Right hindlimb (tissue), 1 donor: ENCODE measurements around the gene PPP1R12A.
"Not testable (repeated sequence)": the region's sequence is repeated elsewhere in the genome, so short reads cannot be mapped to it uniquely, and the experiment has no call there.

Experiments used
- DNase-seq: peaks from one replicate; pipeline ENCODE4 v3.0.0-alpha.2; 2018

Gene PPP1R12A

DNA sequence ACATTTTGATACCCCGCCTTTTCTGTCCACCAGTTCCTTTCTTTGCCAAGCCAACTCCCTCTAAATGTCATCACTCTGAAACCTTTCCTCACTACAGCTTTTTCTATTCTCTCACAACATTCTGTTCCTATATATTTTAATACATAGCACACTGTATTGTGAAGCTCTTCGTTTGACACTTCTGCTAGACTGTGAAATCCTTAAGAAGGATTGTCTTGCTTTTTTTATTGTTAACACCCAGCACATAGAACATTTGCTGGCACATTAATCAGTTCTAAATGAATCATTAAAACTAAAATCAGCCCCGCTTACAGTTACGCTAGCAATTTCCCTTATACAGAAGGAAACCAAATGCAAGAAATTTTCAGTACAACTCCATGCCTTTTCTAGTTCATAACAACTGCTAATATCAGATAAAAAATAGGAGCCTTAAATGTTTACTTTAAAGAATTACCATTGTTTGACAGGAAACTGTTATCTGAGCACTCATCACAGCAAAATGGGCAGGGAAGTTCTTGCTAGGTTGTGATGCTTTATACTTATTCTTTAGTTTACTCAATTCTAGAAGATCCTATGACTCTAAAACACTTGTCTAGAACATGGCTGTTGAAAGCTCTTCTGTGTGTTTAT, 93.5 kb downstream of the PPP1R12A start:
- DNase-seq, result no peak

DNA sequence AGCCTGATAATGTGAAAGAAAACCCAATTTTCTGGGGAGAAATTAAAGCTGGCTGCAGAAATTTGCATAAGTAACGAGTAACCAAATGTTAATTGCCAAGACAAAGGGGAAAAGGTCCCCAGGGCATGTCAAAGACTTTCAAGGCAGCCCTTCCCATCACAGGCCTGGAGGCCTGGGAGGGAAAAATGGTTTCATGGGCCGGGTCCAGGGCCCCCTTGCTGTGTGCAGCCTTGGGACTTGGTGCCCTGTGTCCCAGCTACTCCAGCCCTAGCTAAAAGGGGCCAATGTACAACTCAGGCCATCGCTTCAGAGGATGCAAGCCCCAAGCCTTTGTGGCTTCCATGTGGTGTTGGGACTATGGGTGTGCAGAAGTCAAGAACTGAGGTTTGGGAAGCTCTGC, 96.5 kb downstream of the PPP1R12A start:
- DNase-seq, result no peak

GRCh38 chr12:79837575-79837974, 97.3 kb downstream of the PPP1R12A start:
- DNase-seq, result no peak

DNA sequence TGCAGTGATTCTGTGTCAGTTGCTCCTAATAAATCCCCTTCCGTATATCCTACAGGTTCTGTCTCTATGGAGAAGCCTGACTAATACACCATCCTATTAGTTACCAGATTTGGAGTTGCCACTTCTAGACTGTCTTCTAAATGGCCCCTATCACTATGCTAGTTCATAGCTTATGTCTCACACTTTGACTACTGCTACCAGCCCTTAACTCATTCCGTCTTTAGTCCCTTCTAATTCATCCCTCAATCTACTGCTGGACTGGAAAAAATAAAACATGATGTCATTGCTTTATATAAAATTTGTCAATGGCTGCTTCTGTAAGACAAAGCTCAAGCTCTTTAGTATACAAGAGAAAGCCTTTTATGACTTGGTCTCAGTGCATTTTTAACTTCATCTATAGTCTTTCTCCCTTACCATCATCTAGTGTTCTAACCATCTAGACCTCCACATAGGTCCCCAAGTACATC, 99.5 kb downstream of the PPP1R12A start:
- DNase-seq, result no peak

GRCh38 chr12:79834712-79835376, 100.1 kb downstream of the PPP1R12A start:
- no peak for DNase-seq

DNA sequence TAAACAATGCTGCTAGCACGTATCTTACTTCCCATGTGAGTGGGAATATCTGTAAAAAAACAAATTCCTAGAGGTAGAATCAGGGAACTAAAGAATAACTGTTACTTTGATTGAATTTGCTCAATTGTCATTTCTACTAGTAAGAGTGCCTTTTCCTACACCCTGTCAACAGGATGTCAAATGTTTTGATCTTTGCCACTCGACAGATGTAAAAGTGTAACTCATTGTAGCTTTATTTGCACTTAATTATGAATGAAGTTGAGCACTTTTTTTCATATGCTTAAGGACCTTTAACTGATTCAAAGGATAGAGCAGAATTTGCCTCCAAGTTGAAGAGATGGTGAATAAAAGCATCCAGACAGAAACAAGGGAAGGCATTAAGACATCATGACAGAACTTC, 104.5 kb downstream of the PPP1R12A start:
- no peak for DNase-seq

DNA sequence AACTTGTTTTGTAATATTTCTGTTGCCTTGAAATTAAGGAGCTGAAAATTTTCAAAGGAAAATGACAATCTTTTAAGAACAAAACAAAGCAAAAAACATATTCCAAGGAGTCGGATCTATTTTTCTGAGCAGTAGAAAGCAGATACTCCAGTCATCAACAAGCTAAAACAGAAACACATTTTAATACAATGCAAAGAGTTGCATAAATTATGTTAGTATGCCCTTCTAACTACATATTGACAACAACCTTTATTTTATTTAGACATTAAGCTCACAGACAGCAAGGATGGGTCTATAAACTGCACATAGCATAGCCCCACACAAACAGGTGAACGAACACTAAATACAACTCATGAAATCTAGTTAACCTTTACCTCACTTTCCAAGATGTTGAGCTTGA, 106.0 kb downstream of the PPP1R12A start:
- DNase-seq, result no peak

- DNase-seq, result no peak
Observed at GRCh38 chr12:79827484-79827883, 107.4 kb downstream of the PPP1R12A start.

DNA sequence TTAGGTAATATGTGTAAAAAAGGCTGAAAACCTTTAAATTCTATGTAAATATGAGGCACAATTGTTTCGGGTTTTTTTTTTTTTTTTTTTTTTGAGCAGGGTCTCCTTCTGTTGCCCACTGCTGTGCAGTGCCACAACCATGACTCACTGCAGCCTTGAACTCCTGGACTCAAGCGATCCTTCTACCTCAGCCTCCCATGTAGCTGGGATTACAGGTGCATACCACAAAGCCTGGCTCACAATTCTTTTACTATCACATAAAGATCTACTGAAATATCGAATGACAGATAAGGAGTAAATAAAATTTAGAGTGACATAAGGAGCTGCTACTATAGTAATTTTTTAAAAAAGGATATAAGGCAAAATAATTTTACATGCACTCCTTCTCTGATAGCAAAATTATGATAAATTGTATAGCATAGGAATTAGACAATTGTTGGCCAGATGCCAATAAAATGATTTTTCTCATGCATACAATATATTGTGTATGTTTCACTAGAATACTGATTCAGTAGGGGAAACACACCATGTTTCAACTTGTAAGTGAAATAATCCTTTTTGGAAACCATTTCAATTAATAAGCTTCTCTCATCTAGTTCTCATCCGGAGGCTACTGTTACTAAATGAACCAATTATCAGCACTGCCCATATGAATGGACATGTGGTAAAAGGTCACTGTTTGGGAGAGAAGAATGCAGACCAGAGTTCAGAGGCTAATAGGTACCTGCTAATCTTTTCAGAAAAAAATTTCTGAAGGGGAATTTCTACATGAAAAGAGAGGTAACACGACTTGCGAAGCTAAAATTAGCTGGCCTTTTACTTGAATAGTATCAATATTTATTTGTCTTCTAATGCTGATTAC, 108.4 kb downstream of the PPP1R12A start:
- DNase-seq, result no peak

DNA sequence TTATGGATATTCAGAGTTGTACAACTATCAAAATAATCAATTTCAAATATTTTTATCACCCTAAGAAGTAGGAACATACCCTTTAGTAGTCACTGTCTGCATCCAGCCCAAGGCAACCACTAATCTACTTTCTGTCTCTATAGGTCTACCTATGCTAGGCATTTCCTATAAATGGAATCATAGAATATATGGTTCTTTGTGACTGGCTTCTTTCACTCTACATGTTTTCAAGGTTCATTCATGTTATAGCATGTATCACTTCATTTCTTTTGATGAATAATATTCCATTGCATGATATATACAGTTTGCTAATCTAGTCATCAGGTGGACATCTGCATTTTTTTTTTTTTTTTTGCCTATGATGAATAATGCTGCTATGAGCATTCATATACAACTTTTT, 112.4 kb downstream of the PPP1R12A start:
- no peak for DNase-seq

- DNase-seq, result no peak
Observed at GRCh38 chr12:79818856-79819255, 116.0 kb downstream of the PPP1R12A start.

GRCh38 chr12:79784366-79785065, 150.4 kb downstream of the PPP1R12A start:
- not testable (repeated sequence) for DNase-seq

GRCh38 chr12:79782172-79782900, 152.6 kb downstream of the PPP1R12A start:
- DNase-seq, result no peak

DNA sequence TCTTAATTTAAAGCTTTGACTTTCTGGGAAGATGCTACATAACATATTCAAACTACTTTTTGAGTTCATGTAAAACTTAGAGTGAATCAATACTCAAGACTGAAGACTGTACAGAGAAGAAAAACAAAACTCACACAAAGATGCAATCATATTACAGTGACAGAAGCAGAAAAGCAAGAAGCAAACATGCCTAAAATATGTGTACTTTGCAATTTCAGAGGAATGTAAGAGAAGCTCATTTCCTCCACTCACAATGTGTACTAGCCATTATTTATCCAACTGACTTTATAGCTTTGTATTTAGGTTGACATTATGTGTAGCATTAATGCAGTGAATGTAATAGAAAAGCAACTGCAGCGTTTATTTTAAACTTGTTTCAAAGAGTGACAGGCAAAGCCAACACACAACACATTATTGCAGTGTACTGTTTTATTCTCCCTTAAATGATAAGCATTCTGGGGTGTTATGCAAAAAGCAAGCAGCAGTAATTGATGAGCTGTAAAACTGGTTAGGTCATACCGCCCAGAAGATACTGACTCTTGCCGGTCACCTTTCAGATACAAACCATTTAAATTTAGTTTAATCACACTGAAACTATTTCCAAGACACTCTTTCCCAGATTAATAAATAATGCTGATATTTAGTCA, 156.0 kb downstream of the PPP1R12A start:
- DNase-seq, result no peak

- DNase-seq, result no peak
Observed at GRCh38 chr12:79776111-79776510, 158.8 kb downstream of the PPP1R12A start.

DNA sequence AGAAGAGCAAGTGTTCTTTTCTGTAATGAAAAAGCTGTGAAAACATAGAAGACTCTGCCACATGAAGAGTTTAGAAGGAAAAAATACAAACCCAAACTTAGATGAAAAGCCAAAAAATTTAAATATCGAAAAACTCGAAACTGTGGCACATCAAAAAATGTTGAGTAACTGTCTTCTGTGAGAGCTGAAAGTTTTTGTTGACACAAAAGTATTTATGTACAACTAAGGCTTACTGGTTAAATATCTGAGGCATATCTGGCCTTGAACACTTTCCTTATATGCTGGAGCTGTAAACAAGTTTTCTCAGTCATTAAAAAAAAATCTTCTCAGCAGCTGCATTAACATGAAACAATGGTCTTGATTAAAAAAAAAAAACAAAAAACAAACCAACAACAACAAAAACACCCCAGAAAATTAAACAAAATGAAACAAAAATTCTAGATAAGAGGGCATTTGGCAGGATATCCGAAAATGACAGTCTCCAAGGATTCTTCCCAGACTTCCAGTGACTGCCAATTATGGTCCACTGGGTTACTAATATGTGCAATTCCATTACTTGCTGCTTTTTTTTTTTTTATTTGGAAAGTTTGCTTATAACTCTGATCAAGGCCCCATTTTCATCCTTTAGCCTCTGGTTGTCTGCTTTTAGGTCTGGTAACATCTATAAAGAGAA, 159.4 kb downstream of the PPP1R12A start:
- DNase-seq, result no peak

DNA sequence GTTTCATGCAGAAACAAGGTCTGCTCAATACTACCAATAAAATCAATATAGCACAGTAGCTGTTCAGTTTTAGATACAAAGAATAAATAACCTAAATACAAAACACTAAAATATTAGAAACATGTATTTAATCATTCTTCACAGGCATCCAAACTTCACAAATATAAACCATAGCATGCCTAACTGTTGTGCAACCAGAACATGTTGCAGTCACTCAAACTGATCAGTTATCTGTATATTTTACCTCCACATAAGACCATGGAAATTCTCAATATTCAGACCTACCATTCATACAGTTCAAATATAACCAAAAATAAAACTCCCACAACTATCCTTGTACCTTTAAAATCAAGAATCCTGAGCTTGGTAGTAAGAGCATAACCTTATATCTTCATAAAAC, 161.0 kb downstream of the PPP1R12A start:
- no peak for DNase-seq

- DNase-seq, result no peak
Observed at GRCh38 chr12:79769860-79770485, 164.9 kb downstream of the PPP1R12A start.

- no peak for DNase-seq
Observed at GRCh38 chr12:79769189-79769859, 165.6 kb downstream of the PPP1R12A start.
